Measurements from ENCODE around the gene RSPO4. TPM values are rescaled to one million over a fixed set of nuclear protein-coding genes. Genes with fewer than 3 reads are reported as not detected.

RSPO4 gene
- polyA plus RNA-seq (not detected in 3 replicates), polyA minus RNA-seq (not detected in 3 replicates)
- polyA plus RNA-seq (2011; ENCODE audit: low read depth) = not detected
- polyA plus RNA-seq (2011; cell fraction: cytosol; rRNA removed) = not detected in 2 replicates
- 0.04 TPM in 1 of 2 replicates, not detected in the other for polyA plus RNA-seq (2011; cell fraction: nucleus; rRNA removed)
- polyA plus RNA-seq (2012; ENCODE audit: low replicate concordance) = not detected in 2 replicates
- polyA minus RNA-seq (2011; cell fraction: cytosol; rRNA and poly(A)+ RNA removed) = not detected
- not detected in 2 replicates for polyA minus RNA-seq (2011; cell fraction: nucleus; rRNA and poly(A)+ RNA removed)

- H3K4me3 ChIP-seq (ENCODE audit: control insufficient read depth in 2 of 3, extremely low read depth in 1 of 3, insufficient read depth in 2 of 3, low read depth in 1 of 3, low read length in 3 of 3) = peak within 1 kb of the TSS in 1 of 3 experiments; percentile 6
- DNase-seq (ENCODE audit: low read depth, low spot score) = no peak
Measured at GRCh38 chr20:1001911-1002681, at the start of gene RSPO4. Gene RSPO4 (minus strand): TSS chr20:1002311. CDS start chr20:1002164, 147 bp downstream.

DNA sequence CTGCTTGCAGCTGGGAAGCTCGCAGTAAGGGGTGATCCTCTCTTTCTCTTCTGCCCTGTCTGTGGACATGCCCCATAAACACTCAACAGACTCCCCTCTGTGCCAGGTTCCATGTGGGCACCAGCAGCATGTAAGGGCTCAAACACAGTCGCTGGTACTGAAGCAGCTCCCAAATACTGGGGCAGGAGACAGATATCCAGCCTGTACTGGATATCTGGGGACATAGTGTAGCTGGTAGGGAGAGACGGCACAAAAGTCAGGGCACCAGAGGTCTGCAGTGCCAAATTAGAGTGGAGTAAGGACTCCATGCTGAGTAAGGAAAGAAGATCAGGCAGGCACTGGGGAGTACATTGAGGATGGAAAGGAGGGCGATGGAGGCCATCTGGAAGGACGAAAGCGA, 48.3 kb upstream of the RSPO4 start:
- Histone ChIP-seq H2AFZ (ENCODE audit: control insufficient read depth, low read length) (no peak overlapping the region), H3K27me3 (ENCODE audit: control insufficient read depth, extremely low read depth, insufficient read depth, low read length) (peaks cover 3% of the 10 kb centered on the region), H3K9me1 (ENCODE audit: control insufficient read depth, extremely low read depth, insufficient read depth, low read length) (no peaks in the 10 kb centered on the region), H3K9ac (ENCODE audit: control insufficient read depth, extremely low read depth, insufficient read depth, low read length) (no peak overlapping the region), H3K4me2 (ENCODE audit: control insufficient read depth, extremely low read depth, insufficient read depth, low read depth, low read length) (no peak overlapping the region), H3K9me3 (ENCODE audit: control insufficient read depth, low read depth, low read length) (no peaks in the 10 kb centered on the region), H3K79me2 (ENCODE audit: control insufficient read depth, insufficient read depth, low read length) (no peaks in the 10 kb centered on the region), H3K27ac (ENCODE audit: control insufficient read depth, insufficient read depth, low read length) (no peak overlapping the region), H3K4me3 (ENCODE audit: control insufficient read depth in 2 of 3, extremely low read depth in 1 of 3, insufficient read depth in 2 of 3, low read depth in 1 of 3, low read length in 3 of 3) (no peak overlapping the region), H3K4me1 (ENCODE audit: control insufficient read depth, extremely low read depth, insufficient read depth, low read length) (no peaks in the 10 kb centered on the region), H3K36me3 (ENCODE audit: control insufficient read depth in 2 of 2, extremely low read depth in 1 of 2, insufficient read depth in 2 of 2, low read length in 2 of 2) (no peaks in the 10 kb centered on the region), H4K20me1 (ENCODE audit: control insufficient read depth, extremely low read depth, insufficient read depth, low read length) (no peaks in the 10 kb centered on the region)
- TF ChIP-seq, protein P1, sequence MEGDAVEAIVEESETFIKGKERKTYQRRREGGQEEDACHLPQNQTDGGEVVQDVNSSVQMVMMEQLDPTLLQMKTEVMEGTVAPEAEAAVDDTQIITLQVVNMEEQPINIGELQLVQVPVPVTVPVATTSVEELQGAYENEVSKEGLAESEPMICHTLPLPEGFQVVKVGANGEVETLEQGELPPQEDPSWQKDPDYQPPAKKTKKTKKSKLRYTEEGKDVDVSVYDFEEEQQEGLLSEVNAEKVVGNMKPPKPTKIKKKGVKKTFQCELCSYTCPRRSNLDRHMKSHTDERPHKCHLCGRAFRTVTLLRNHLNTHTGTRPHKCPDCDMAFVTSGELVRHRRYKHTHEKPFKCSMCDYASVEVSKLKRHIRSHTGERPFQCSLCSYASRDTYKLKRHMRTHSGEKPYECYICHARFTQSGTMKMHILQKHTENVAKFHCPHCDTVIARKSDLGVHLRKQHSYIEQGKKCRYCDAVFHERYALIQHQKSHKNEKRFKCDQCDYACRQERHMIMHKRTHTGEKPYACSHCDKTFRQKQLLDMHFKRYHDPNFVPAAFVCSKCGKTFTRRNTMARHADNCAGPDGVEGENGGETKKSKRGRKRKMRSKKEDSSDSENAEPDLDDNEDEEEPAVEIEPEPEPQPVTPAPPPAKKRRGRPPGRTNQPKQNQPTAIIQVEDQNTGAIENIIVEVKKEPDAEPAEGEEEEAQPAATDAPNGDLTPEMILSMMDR (optimal IDR thresholded peaks at IDR 0.05 in 1 of 3, IDR thresholded peaks at IDR 0.05 in 1 of 3, conservative IDR thresholded peaks at IDR 0.05 in 1 of 3; ENCODE audit: extremely low read depth in 1 of 3, insufficient read depth in 2 of 3, low read length in 3 of 3) = no peak
- TF ChIP-seq EZH2 (IDR thresholded peaks at IDR 0.05; ENCODE audit: low read length) = no peak
- DNase-seq (ENCODE audit: low read depth, low spot score) (no peak), FAIRE-seq (no peak)
- dilution Hi-C loops (cut with MboI; ENCODE audit: extremely low pct_ligation_motif_present, low sequenced_read_pairs) = no loop called here

More at GRCh38 chr20:1001911-1002681, at the start of gene RSPO4:
- Histone ChIP-seq H3K9me3 (ENCODE audit: control insufficient read depth, low read depth, low read length) (no peaks in the 10 kb centered on the region), H3K36me3 (ENCODE audit: control insufficient read depth in 2 of 2, extremely low read depth in 1 of 2, insufficient read depth in 2 of 2, low read length in 2 of 2) (no peaks in the 10 kb centered on the region), H3K27ac (ENCODE audit: control insufficient read depth, insufficient read depth, low read length) (no peak within 1 kb of the TSS), H3K4me1 (ENCODE audit: control insufficient read depth, extremely low read depth, insufficient read depth, low read length) (no peaks in the 10 kb centered on the region), H3K9ac (ENCODE audit: control insufficient read depth, extremely low read depth, insufficient read depth, low read length) (no peak within 1 kb of the TSS), H3K79me2 (ENCODE audit: control insufficient read depth, insufficient read depth, low read length) (no peaks in the 10 kb centered on the region), H3K27me3 (ENCODE audit: control insufficient read depth, extremely low read depth, insufficient read depth, low read length) (peaks cover 36% of the 10 kb centered on the region), H3K9me1 (ENCODE audit: control insufficient read depth, extremely low read depth, insufficient read depth, low read length) (no peaks in the 10 kb centered on the region), H4K20me1 (ENCODE audit: control insufficient read depth, extremely low read depth, insufficient read depth, low read length) (no peaks in the 10 kb centered on the region), H2AFZ (ENCODE audit: control insufficient read depth, low read length) (no peak within 1 kb of the TSS), H3K4me2 (ENCODE audit: control insufficient read depth, extremely low read depth, insufficient read depth, low read depth, low read length) (no peak within 1 kb of the TSS)
- no peak for TF ChIP-seq EZH2 (IDR thresholded peaks at IDR 0.05; ENCODE audit: low read length)
- TF ChIP-seq, protein P1 (optimal IDR thresholded peaks at IDR 0.05 in 1 of 3, IDR thresholded peaks at IDR 0.05 in 1 of 3, conservative IDR thresholded peaks at IDR 0.05 in 1 of 3; ENCODE audit: extremely low read depth in 1 of 3, insufficient read depth in 2 of 3, low read length in 3 of 3) = no peak
- dilution Hi-C loops (cut with MboI; ENCODE audit: extremely low pct_ligation_motif_present, low sequenced_read_pairs) = no loop called here
- FAIRE-seq = no peak

Measured in keratinocyte (primary cell).